BE2C (cell line): Measurements from ENCODE around the gene BNIP3.

Experiments used
- DNase-seq: peaks from one replicate; pipeline ENCODE4 v3.0.0-alpha.2; 2020
- H3K27me3 ChIP-seq: fragments of 250-450 bp; sonication (Bioruptor Pico); 2 replicates; pipeline ENCODE4 v1.5.1; 2020; ENCODE audit warnings: mild to moderate bottlenecking
- H3K36me3 ChIP-seq: fragments of 250-450 bp; sonication (Bioruptor Pico); 2 replicates; pipeline ENCODE4 v1.5.1; 2020; ENCODE audit warnings: mild to moderate bottlenecking
- H3K4me1 ChIP-seq: fragments of 250-450 bp; sonication (Bioruptor Pico); 2 replicates; pipeline ENCODE4 v1.5.1; 2020
- H3K4me3 ChIP-seq: 2 replicates; pipeline ENCODE4 v1.5.1; 2011; ENCODE audit warnings: low read depth, low read length
- H3K9me3 ChIP-seq: fragments of 250-450 bp; sonication (Bioruptor Pico); 2 replicates; pipeline ENCODE4 v1.5.1; 2020
- CTCF ChIP-seq: IDR thresholded peaks from 2 replicates; pipeline ENCODE4 v1.5.1; 2012; ENCODE audit warnings: mild to moderate bottlenecking, low read depth, low read length

Gene BNIP3

GRCh38 chr10:131946880-131947279 lies 34.8 kb downstream of the BNIP3 start:
- DNase-seq: no peak
- H3K36me3 ChIP-seq: peaks cover 58% of the 10 kb centered on the region
- H3K4me1 ChIP-seq: no peaks in the 10 kb centered on the region
- no peaks in the 10 kb centered on the region for H3K9me3 ChIP-seq
- no peak for TF ChIP-seq CTCF
- H3K27me3 ChIP-seq: no peaks in the 10 kb centered on the region
- H3K4me3 ChIP-seq: no peak overlapping the region

- DNase-seq: no peak
- Histone ChIP-seq H3K4me3 (no peak overlapping the region), H3K4me1 (no peaks in the 10 kb centered on the region), H3K9me3 (no peaks in the 10 kb centered on the region), H3K36me3 (peaks cover 58% of the 10 kb centered on the region), H3K27me3 (no peaks in the 10 kb centered on the region)
- no peak for TF ChIP-seq CTCF
Measured at GRCh38 chr10:131946321-131946751, 35.4 kb downstream of the BNIP3 start.

- DNase-seq: no peak
- no peaks in the 10 kb centered on the region for H3K27me3 ChIP-seq
- H3K9me3 ChIP-seq: no peaks in the 10 kb centered on the region
- no peak overlapping the region for H3K4me3 ChIP-seq
- no peak for TF ChIP-seq CTCF
- H3K36me3 ChIP-seq: peaks cover 64% of the 10 kb centered on the region
- H3K4me1 ChIP-seq: no peaks in the 10 kb centered on the region
Measured at GRCh38 chr10:131944976-131945695, 36.6 kb downstream of the BNIP3 start.

GRCh38 chr10:131944412-131944811 lies 37.3 kb downstream of the BNIP3 start:
- Histone ChIP-seq H3K4me3 (no peak overlapping the region), H3K36me3 (peaks cover 64% of the 10 kb centered on the region), H3K4me1 (no peaks in the 10 kb centered on the region), H3K9me3 (no peaks in the 10 kb centered on the region), H3K27me3 (no peaks in the 10 kb centered on the region)
- DNase-seq: no peak
- no peak for TF ChIP-seq CTCF

- H3K36me3 ChIP-seq: peaks cover 52% of the 10 kb centered on the region
- DNase-seq: peak; percentile 23
- no peak overlapping the region for H3K4me3 ChIP-seq
Measured at GRCh38 chr10:131943021-131943814, 38.5 kb downstream of the BNIP3 start.

More at GRCh38 chr10:131943021-131943814, 38.5 kb downstream of the BNIP3 start:
- Histone ChIP-seq H3K27me3 (no peaks in the 10 kb centered on the region), H3K9me3 (no peaks in the 10 kb centered on the region), H3K4me1 (no peaks in the 10 kb centered on the region)
- TF ChIP-seq CTCF: peak; percentile 37
